Neutrophil (primary cell): Measurements from ENCODE around the gene AP1M2.

Experiments
- H3K27ac ChIP-seq: fragments of 200-600 bp; sonication (generic); 2 replicates; pipeline ENCODE4 v1.5.1; 2016; ENCODE audit warnings: mild to moderate bottlenecking, moderate library complexity
- H3K27me3 ChIP-seq: fragments of 200-600 bp; sonication (generic); 2 replicates; pipeline ENCODE4 v1.6.0; 2016; ENCODE audit warnings: mild to moderate bottlenecking
- H3K36me3 ChIP-seq: fragments of 200-600 bp; sonication (generic); 2 replicates; pipeline ENCODE4 v1.5.1; 2017
- H3K4me1 ChIP-seq, 2 experiments: fragments of 200-600 bp in 1 of 2; sonication (generic) in 1 of 2; 1 replicate in 1 of 2; 2 replicates in 1 of 2; pipeline versions ENCODE4 v1.5.1 to v1.6.1; 2013 to 2016; ENCODE audit warnings: low read depth in 1 of 2, low read length in 1 of 2, mild to moderate bottlenecking in 1 of 2, moderate library complexity in 1 of 2; ENCODE audit not compliant: control insufficient read depth in 1 of 2, insufficient read depth in 1 of 2
- H3K4me3 ChIP-seq, 2 experiments: fragments of 200-600 bp in 1 of 2; sonication (generic) in 1 of 2; 1 replicate in 1 of 2; 2 replicates in 1 of 2; pipeline ENCODE4 v1.5.1; 2013 to 2016; ENCODE audit warnings: low read depth in 1 of 2, low read length in 1 of 2, mild to moderate bottlenecking in 1 of 2, moderate library complexity in 1 of 2
- H3K9me3 ChIP-seq: fragments of 200-600 bp; sonication (generic); 2 replicates; pipeline ENCODE4 v1.5.1; 2016
- CTCF ChIP-seq: fragments of 200-600 bp; sonication (generic); IDR thresholded peaks from 2 replicates; pipeline ENCODE4 v1.5.1; 2016; ENCODE audit warnings: antibody characterized with exemption

Gene AP1M2

GRCh38 chr19:10560154-10560553, 27.0 kb downstream of the AP1M2 start:
- Histone ChIP-seq H3K27me3 (no peaks in the 10 kb centered on the region), H3K4me3 (no peak overlapping the region), H3K9me3 (no peaks in the 10 kb centered on the region), H3K4me1 (peaks cover 7 to 13% of the 10 kb centered on the region in 2 experiments), H3K36me3 (peaks cover 40% of the 10 kb centered on the region), H3K27ac (no peak overlapping the region)
- no peak for TF ChIP-seq CTCF

DNA sequence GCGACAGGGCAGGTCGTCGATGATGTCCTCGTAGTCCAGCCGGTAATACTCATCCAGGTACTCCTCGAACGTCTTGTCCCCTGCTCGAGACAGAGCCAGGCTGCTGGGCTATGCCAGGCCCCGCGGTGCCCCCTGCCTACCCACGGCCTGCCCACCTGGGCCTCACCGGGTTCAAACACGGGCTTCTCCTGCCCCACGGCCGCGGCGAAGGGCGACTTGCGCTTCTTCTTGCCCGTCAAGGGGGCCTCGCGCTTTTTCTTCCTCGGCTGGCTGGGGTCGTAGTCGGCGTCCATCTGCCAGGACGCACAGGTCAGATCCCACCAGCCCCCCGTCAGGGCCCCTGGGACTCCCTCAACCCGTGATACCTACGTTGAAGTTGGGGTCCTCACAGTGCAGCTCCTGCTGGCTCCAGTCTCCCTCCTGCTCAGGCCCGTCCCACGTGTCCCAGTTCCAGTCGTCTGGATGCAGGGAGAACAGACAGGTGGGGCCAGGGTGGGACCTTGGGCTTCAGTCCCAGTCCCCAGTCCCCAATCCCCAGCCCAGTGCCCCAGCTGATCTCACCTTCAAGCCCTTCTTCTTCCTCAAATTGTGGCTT, 29.4 kb downstream of the AP1M2 start:
- peaks cover 8 to 12% of the 10 kb centered on the region in 2 experiments for H3K4me1 ChIP-seq
- TF ChIP-seq CTCF = no peak
- no peaks in the 10 kb centered on the region for H3K9me3 ChIP-seq
- H3K27me3 ChIP-seq = no peaks in the 10 kb centered on the region
- H3K36me3 ChIP-seq = peaks cover 64% of the 10 kb centered on the region
- H3K27ac ChIP-seq = no peak overlapping the region
- no peak overlapping the region for H3K4me3 ChIP-seq

DNA sequence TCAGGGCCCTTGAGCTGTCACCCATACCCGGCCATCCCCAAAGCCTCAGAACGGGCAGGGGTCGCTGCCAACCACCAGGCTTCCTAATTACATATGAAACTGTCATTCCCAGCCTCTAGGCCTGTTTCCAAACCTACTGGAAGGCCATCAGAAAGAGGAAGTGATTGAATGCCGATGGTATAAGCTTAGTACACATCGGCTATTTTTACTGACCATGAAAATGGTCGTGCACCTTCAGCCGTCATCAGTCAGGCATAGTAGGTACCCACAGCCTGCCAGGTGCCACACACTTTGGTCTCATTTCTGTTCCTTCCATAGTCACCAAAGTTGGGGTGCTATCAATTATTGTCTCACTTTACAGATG, 31.5 kb downstream of the AP1M2 start:
- no peaks in the 10 kb centered on the region for H3K27me3 ChIP-seq
- peaks cover 75% of the 10 kb centered on the region for H3K36me3 ChIP-seq
- no peak for TF ChIP-seq CTCF
- H3K4me1 ChIP-seq = peaks cover 8 to 12% of the 10 kb centered on the region in 2 experiments
- no peaks in the 10 kb centered on the region for H3K9me3 ChIP-seq
- H3K27ac ChIP-seq = peak overlapping the region; percentile 36
- H3K4me3 ChIP-seq = no peak overlapping the region

DNA sequence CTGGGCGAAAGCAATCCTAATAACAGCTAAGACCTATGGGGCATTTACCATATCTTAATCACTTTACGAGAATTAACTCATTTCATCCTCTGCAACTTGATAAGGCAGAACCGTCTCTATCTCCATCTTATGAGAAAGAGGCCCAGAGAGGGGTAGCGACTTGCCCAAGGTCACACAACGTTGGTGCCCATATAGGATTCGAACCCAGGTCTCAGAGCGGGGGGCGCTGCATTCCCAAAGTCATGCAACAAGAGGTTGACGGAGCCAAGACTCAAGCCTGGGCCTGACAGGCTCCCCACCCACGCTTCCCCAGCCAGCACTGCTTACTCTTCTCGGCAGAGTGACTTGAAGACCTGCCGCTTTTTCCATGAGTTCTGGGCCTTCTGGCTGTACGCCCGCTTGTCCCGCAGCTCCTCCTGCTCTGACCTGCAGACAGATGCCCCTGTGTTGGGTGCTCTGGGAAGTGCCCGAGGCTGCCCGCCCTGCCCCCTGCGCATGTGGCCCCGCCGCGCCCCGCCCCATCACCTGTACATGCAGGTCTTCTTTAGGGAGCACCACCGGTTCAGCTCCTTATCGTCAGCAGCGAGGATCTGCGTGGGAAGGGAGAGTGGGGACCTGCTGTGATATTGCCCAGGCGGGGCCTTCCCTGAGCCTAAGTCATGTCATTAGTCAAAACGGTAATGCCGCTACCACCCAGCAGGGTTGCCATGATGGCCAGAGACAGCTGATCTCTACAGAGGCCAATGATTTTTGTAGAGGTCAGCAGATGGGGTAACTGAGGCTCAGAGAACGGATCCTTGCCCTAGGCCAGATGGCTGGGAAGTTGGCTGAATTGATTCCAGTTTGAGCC, 32.1 kb downstream of the AP1M2 start:
- Histone ChIP-seq H3K27ac (peak overlapping the region; percentile 36), H3K36me3 (peaks cover 76% of the 10 kb centered on the region), H3K9me3 (no peaks in the 10 kb centered on the region), H3K4me3 (no peak overlapping the region), H3K4me1 (peaks cover 8 to 12% of the 10 kb centered on the region in 2 experiments), H3K27me3 (no peaks in the 10 kb centered on the region)
- no peak for TF ChIP-seq CTCF

- Histone ChIP-seq H3K27ac (peak overlapping the region; percentile 48), H3K4me3 (no peak overlapping the region), H3K4me1 (peaks cover 8 to 12% of the 10 kb centered on the region in 2 experiments), H3K36me3 (peaks cover 76% of the 10 kb centered on the region), H3K27me3 (no peaks in the 10 kb centered on the region), H3K9me3 (no peaks in the 10 kb centered on the region)
- TF ChIP-seq CTCF = no peak
Observed at GRCh38 chr19:10553943-10554381, 33.1 kb downstream of the AP1M2 start.
